WTC11 (cell line): ENCODE measurements around the gene DGCR2.

Experiments used
- JUN ChIP-seq: sonication (generic); formaldehyde crosslinking; IDR thresholded peaks from 2 replicates; pipeline ENCODE4 v1.8.0; 2023; ENCODE audit warnings: mild to moderate bottlenecking, missing genetic modification reagents
- TP53 ChIP-seq: sonication (generic); formaldehyde crosslinking; IDR thresholded peaks from 2 replicates; pipeline ENCODE4 v1.8.1; 2023; ENCODE audit warnings: mild to moderate bottlenecking, missing genetic modification reagents
- TF ChIP-seq, protein P1 (sequence below): sonication (generic); formaldehyde crosslinking; IDR thresholded peaks from 2 replicates; pipeline ENCODE4 v1.8.1; 2022; ENCODE audit warnings: low read depth, missing genetic modification reagents, borderline replicate concordance
- TF ChIP-seq, protein P2 (sequence below): sonication (generic); formaldehyde crosslinking; IDR thresholded peaks from 2 replicates; pipeline ENCODE4 v1.8.1; 2022; ENCODE audit warnings: low read depth, mild to moderate bottlenecking, moderate library complexity, missing genetic modification reagents, borderline replicate concordance
- TF ChIP-seq, protein P3 (sequence below): fragments of 200-600 bp; IDR thresholded peaks from 2 replicates; pipeline ENCODE4 v1.8.0; 2022; ENCODE audit warnings: antibody characterized with exemption

DNA sequence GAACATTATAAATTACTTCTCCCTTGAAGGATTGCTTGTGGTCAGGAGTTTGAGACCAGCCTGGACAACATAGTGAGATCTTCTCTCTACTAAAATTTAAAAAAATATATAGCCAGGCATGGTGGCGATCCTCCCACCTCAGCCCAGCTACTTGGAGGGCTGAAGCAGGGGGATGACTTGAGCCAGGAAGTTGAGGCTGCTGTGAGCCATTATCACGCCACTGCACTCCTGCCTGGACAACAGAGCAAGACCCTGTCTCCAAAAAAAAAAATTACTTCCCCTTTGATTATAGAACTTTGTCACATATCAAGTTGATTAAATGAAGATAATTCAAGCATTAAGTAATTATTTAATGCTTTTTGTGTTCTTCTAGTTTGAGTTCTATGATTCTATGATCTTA is 121.0 kb downstream of the DGCR2 start:
- TF ChIP-seq, protein P1, sequence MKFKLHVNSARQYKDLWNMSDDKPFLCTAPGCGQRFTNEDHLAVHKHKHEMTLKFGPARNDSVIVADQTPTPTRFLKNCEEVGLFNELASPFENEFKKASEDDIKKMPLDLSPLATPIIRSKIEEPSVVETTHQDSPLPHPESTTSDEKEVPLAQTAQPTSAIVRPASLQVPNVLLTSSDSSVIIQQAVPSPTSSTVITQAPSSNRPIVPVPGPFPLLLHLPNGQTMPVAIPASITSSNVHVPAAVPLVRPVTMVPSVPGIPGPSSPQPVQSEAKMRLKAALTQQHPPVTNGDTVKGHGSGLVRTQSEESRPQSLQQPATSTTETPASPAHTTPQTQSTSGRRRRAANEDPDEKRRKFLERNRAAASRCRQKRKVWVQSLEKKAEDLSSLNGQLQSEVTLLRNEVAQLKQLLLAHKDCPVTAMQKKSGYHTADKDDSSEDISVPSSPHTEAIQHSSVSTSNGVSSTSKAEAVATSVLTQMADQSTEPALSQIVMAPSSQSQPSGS (CRISPR knock-in tag), result no peak
- TF ChIP-seq TP53 (no peak), JUN (CRISPR knock-in tag) (no peak)
- TF ChIP-seq, protein P2, sequence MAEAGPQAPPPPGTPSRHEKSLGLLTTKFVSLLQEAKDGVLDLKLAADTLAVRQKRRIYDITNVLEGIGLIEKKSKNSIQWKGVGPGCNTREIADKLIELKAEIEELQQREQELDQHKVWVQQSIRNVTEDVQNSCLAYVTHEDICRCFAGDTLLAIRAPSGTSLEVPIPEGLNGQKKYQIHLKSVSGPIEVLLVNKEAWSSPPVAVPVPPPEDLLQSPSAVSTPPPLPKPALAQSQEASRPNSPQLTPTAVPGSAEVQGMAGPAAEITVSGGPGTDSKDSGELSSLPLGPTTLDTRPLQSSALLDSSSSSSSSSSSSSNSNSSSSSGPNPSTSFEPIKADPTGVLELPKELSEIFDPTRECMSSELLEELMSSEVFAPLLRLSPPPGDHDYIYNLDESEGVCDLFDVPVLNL (CRISPR knock-in tag), result no peak
- TF ChIP-seq, protein P3, sequence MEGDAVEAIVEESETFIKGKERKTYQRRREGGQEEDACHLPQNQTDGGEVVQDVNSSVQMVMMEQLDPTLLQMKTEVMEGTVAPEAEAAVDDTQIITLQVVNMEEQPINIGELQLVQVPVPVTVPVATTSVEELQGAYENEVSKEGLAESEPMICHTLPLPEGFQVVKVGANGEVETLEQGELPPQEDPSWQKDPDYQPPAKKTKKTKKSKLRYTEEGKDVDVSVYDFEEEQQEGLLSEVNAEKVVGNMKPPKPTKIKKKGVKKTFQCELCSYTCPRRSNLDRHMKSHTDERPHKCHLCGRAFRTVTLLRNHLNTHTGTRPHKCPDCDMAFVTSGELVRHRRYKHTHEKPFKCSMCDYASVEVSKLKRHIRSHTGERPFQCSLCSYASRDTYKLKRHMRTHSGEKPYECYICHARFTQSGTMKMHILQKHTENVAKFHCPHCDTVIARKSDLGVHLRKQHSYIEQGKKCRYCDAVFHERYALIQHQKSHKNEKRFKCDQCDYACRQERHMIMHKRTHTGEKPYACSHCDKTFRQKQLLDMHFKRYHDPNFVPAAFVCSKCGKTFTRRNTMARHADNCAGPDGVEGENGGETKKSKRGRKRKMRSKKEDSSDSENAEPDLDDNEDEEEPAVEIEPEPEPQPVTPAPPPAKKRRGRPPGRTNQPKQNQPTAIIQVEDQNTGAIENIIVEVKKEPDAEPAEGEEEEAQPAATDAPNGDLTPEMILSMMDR, result no peak
